Body of pancreas (tissue), 4 donors: ENCODE measurements around the gene BICD1. TPM values are rescaled to one million over a fixed set of nuclear protein-coding genes. Genes with fewer than 3 reads are reported as not detected.

Experiments
- ATAC-seq: fragments of 150-250 bp; one replicate; pipeline ENCODE4 v1.9.1; 2016
- DNase-seq, 4 donors: peaks; one replicate each; pipeline ENCODE4 v3.0.0-alpha.2; 2019
- H3K27ac ChIP-seq, 4 donors: fragments of 200-600 bp; sonication (generic); 1 replicate in 3 of 4; 2 replicates in 1 of 4; pipeline versions ENCODE4 v1.5.1 to v1.6.1; 2016 to 2019; ENCODE audit warnings: mild to moderate bottlenecking in 1 of 4, mixed read lengths in 1 of 4, moderate library complexity in 1 of 4
- H3K27me3 ChIP-seq, 2 donors: fragments of 200-600 bp; sonication (generic); one replicate each; pipeline ENCODE4 v1.6.0; 2016; ENCODE audit warnings: mild to moderate bottlenecking in 1 of 2
- H3K36me3 ChIP-seq, 2 donors: fragments of 200-600 bp; sonication (generic); replicated peaks in 1 of 2; 2 replicates each; pipeline ENCODE4 v1.5.1; 2016; ENCODE audit warnings: low read depth in 2 of 2; ENCODE audit not compliant: insufficient read depth in 1 of 2
- H3K4me1 ChIP-seq: fragments of 200-600 bp; sonication (generic); one replicate; pipeline ENCODE4 v1.6.0; 2016
- H3K4me3 ChIP-seq, 2 donors: fragments of 200-600 bp; sonication (generic); 1 replicate in 1 of 2; 2 replicates in 1 of 2; pipeline ENCODE4 v1.5.1; 2016 to 2019
- H3K9me3 ChIP-seq, 3 donors: fragments of 200-600 bp; sonication (generic); 1 replicate in 2 of 3; 2 replicates in 1 of 3; pipeline ENCODE4 v1.5.1; 2016
- CTCF ChIP-seq, 7 experiments: fragments of 450-650 bp in 4 of 7; fragments of 200-600 bp in 3 of 7; sonication (generic) in 3 of 7; IDR thresholded peaks; one replicate each; pipeline ENCODE4 v1.5.1; 2016 to 2019; ENCODE audit warnings: antibody characterized with exemption in 7 of 7
- POLR2A ChIP-seq, 3 donors: fragments of 450-650 bp; IDR thresholded peaks; one replicate each; pipeline ENCODE4 v1.6.1; 2016; ENCODE audit warnings: antibody characterized with exemption in 3 of 3, mild to moderate bottlenecking in 2 of 3
- WGBS, 2 donors: methylation state at CpG; one replicate each; pipeline ENCODE4 v1.1.5; 2017; 5-methylcytosine and 5-hydroxymethylcytosine counted together
- intact Hi-C: fragments of 100-400 bp; cut with DNase I; formaldehyde crosslinking; loops from one replicate; pipeline ENCODE4 v1.15.1; 2023
- total RNA-seq, 2 donors: library from RNA; depleted of rRNA; stranded (reverse); fragments of >200 nt; gene quantifications; one replicate each; pipeline ENCODE4 v1.1.0, GENCODE V29; 2016

The BICD1 gene
- total RNA-seq, 2 donors from 2014 or later: 3.0 to 6.2 TPM

DNA sequence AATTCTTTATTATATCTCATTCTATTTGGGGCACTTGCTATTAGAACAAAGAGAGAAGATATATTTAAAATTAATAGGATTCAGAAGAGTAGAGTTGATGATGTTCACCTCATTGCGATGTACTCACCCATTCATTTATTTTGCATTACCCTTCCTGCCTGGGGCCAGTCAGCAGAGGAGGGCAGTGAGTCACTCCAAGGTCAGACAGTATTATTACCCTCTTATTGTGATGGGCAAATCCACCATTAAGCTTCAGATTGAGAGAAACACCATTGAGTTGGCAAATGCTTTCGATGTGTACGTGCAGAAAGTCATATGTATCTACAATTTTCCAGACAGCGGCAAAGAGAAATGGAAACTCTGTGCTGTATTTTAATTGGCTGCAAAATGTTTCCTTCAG, 134.2 kb downstream of the BICD1 start:
- DNase-seq (no peak), ATAC-seq (no peak)
- no peaks in the 10 kb centered on the region for H3K36me3 ChIP-seq
- no peak overlapping the region for H3K4me3 ChIP-seq
- H3K27ac ChIP-seq: no peak overlapping the region
- H3K27me3 ChIP-seq: no peaks in the 10 kb centered on the region
- no peak for TF ChIP-seq CTCF (IDR thresholded peaks at IDR 0.05)
- TF ChIP-seq POLR2A (IDR thresholded peaks at IDR 0.05): no peak
- H3K4me1 ChIP-seq: no peaks in the 10 kb centered on the region
- intact Hi-C loops: no loop called here
- WGBS, 2 donors: 72 to 75% methylated on average over 4 of the region's 4 CpGs
- peaks cover 0 to 5% (median 0%) of the 10 kb centered on the region in 3 donors for H3K9me3 ChIP-seq

- Histone ChIP-seq H3K9me3 (no peaks in the 10 kb centered on the region), H3K36me3 (no peaks in the 10 kb centered on the region), H3K27me3 (no peaks in the 10 kb centered on the region), H3K27ac (no peak overlapping the region), H3K4me1 (no peaks in the 10 kb centered on the region), H3K4me3 (no peak overlapping the region)
- ATAC-seq (no peak), DNase-seq (no peak)
- intact Hi-C loops: no loop called here
- TF ChIP-seq CTCF (IDR thresholded peaks at IDR 0.05): no peak
- TF ChIP-seq POLR2A (IDR thresholded peaks at IDR 0.05): no peak
- 66 to 79% methylated on average over 2 of the region's 2 CpGs for WGBS, 2 donors
Measured at GRCh38 chr12:32242641-32243040, 136.0 kb downstream of the BICD1 start.

DNA sequence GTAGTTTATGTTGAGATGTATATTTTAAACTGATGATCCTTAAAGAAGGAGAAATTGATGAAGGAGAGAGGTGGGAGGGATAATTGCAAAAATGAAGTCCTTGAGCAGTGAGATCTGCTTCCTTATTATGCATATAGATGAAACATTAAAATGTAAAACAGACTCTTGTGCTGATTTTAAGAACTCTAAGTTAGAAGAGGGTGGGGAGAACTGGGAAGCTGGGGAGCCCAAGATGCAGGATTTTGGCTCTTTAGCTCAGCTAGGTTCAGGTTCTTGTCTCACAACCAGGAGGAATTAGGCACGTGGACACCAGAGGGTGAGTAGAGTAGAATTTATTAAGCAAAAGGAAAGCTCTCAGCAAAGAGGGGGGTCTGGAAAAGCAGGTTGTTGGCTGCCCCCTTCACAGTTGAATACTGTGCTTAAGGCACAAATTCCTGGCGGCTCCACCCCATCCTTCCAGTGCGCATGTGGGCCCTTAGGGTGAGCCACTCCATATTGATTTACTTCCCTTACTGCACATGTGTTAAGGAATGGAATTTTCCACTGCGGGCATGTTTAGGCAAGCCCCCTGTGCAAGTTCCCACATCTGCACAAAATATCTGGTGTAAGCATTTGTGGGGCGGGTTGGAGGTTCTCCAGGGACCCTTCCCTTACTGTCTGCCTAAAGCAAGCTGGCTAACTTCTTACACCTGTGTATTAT, 141.9 kb downstream of the BICD1 start:
- ATAC-seq (no peak), DNase-seq (no peak)
- intact Hi-C loops: no loop called here

GRCh38 chr12:32249777-32250176, 143.1 kb downstream of the BICD1 start:
- WGBS, 2 donors: 36 to 43% methylated on average over 2 of the region's 2 CpGs
- no peak for TF ChIP-seq POLR2A (IDR thresholded peaks at IDR 0.05)
- TF ChIP-seq CTCF (IDR thresholded peaks at IDR 0.05): no peak
- no peaks in the 10 kb centered on the region for H3K4me1 ChIP-seq
- intact Hi-C loops: no loop called here
- H3K4me3 ChIP-seq: no peak overlapping the region
- peaks cover 0 to 5% (median 0%) of the 10 kb centered on the region in 3 donors for H3K9me3 ChIP-seq
- H3K27me3 ChIP-seq: no peaks in the 10 kb centered on the region
- H3K27ac ChIP-seq: no peak overlapping the region
- H3K36me3 ChIP-seq: no peaks in the 10 kb centered on the region
- ATAC-seq (no peak), DNase-seq (no peak)

More for the DNA sequence above, 141.9 kb downstream of the BICD1 start:
- Histone ChIP-seq H3K4me3 (no peak overlapping the region), H3K9me3 (peaks cover 0 to 5% (median 0%) of the 10 kb centered on the region in 3 donors), H3K27me3 (no peaks in the 10 kb centered on the region), H3K27ac (no peak overlapping the region), H3K4me1 (no peaks in the 10 kb centered on the region), H3K36me3 (no peaks in the 10 kb centered on the region)
- TF ChIP-seq CTCF (IDR thresholded peaks at IDR 0.05) (no peak), POLR2A (IDR thresholded peaks at IDR 0.05) (no peak)
- WGBS, 2 donors: 88 to 97% methylated on average over 5 of the region's 5 CpGs
